IgD-negative memory B cell (primary cell): ENCODE measurements around the gene CCR6. TPM values are rescaled to one million over a fixed set of nuclear protein-coding genes. Genes with fewer than 3 reads are reported as not detected.

Experiments
- H3K27ac Mint-ChIP-seq, 3 donors: one replicate each; pipeline ENCODE4 v1.8.0; 2020 to 2022; ENCODE audit warnings: mild to moderate bottlenecking in 3 of 3, mixed read lengths in 3 of 3, moderate library complexity in 1 of 3
- H3K27me3 Mint-ChIP-seq: one replicate; pipeline ENCODE4 v1.8.0; 2021; ENCODE audit warnings: mixed read lengths
- H3K36me3 Mint-ChIP-seq: one replicate; pipeline ENCODE4 v1.8.0; 2020; ENCODE audit warnings: mild to moderate bottlenecking, mixed read lengths
- H3K4me1 Mint-ChIP-seq, 3 donors: one replicate each; pipeline ENCODE4 v1.8.0; 2020 to 2022; ENCODE audit warnings: mixed read lengths in 3 of 3, mild to moderate bottlenecking in 1 of 3
- H3K4me3 Mint-ChIP-seq, 4 donors: one replicate each; pipeline ENCODE4 v1.8.0; 2020 to 2022; ENCODE audit warnings: mild to moderate bottlenecking in 4 of 4, mixed read lengths in 4 of 4, moderate library complexity in 3 of 4
- H3K9me3 Mint-ChIP-seq, 3 donors: one replicate each; pipeline ENCODE4 v1.8.0; 2020 to 2021; ENCODE audit warnings: mixed read lengths in 3 of 3, mild to moderate bottlenecking in 1 of 3
- polyA plus RNA-seq: library from polyadenylated mRNA; unstranded; fragments of 300-500 nt; fragmentation: Illumina TruSeq; gene quantifications from one replicate; pipeline ENCODE4 v1.2.3, GENCODE V29; 2021

CCR6 gene
- polyA plus RNA-seq, 1 donor from 2014 or later, result 79.3 TPM

DNA sequence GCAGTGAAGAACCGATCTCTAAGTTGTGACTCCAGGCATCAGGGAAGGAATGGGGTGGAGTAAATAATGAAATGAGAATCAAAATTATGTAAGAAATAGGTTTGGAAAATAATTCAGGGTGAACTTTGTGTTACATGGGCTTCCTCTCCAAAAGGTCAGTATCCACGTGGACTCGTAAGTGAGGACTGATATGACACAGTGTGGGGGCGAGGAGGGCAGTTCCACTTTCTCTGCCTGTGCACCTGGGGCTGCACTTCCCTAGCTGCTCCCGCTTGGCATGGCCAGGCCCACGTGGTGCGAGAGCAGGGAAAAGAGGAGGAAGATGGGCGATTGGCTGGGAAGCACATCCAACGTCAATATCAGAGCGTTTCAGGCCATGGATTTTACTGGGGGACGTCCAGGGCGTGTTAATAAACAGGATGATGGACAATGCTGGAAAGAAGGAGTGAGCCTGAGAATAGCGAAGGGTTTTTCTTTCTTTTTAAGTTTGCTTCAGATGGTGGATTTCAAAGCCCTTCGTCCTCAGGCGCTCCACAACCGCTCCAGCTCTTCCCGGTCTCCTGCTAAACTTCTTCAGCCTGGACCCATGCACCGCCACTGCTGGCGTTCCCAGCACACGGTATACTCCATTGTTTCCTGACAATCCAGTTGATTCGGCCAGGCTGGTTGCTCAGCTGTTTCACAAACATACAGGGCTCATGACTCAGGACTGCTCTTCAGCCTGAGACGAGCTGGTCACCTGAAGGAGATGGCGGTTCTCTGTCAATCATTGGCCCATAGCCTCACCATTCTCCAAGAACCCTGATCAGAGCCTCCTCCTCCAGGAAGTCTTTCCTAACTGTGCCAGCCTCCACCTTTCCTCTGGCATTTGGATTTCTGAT is 11.8 kb downstream of the CCR6 start:
- Mint-ChIP-seq H3K27me3 (no peaks in the 10 kb centered on the region), H3K27ac (peak overlapping the region; percentile 54 to 90 (median 59)), H3K9me3 (no peaks in the 10 kb centered on the region), H3K4me3 (peak overlapping the region in 1 of 4 donors; percentile 33), H3K4me1 (peaks cover 32 to 55% (median 45%) of the 10 kb centered on the region in 3 donors), H3K36me3 (peaks cover 8% of the 10 kb centered on the region)

DNA sequence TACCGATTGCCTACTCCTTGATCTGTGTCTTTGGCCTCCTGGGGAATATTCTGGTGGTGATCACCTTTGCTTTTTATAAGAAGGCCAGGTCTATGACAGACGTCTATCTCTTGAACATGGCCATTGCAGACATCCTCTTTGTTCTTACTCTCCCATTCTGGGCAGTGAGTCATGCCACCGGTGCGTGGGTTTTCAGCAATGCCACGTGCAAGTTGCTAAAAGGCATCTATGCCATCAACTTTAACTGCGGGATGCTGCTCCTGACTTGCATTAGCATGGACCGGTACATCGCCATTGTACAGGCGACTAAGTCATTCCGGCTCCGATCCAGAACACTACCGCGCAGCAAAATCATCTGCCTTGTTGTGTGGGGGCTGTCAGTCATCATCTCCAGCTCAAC is 13.5 kb downstream of the CCR6 start:
- peaks cover 4% of the 10 kb centered on the region for H3K36me3 Mint-ChIP-seq
- no peak overlapping the region for H3K4me3 Mint-ChIP-seq
- no peaks in the 10 kb centered on the region for H3K9me3 Mint-ChIP-seq
- no peaks in the 10 kb centered on the region for H3K27me3 Mint-ChIP-seq
- H3K4me1 Mint-ChIP-seq, result peaks cover 36 to 54% (median 37%) of the 10 kb centered on the region in 3 donors
- peak overlapping the region; percentile 62 to 88 (median 82) for H3K27ac Mint-ChIP-seq

DNA sequence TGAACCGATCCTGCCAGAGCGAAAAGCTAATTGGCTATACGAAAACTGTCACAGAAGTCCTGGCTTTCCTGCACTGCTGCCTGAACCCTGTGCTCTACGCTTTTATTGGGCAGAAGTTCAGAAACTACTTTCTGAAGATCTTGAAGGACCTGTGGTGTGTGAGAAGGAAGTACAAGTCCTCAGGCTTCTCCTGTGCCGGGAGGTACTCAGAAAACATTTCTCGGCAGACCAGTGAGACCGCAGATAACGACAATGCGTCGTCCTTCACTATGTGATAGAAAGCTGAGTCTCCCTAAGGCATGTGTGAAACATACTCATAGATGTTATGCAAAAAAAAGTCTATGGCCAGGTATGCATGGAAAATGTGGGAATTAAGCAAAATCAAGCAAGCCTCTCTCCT is 14.2 kb downstream of the CCR6 start:
- Mint-ChIP-seq H3K27ac (peak overlapping the region; percentile 31 to 82 (median 62)), H3K4me3 (no peak overlapping the region)

DNA sequence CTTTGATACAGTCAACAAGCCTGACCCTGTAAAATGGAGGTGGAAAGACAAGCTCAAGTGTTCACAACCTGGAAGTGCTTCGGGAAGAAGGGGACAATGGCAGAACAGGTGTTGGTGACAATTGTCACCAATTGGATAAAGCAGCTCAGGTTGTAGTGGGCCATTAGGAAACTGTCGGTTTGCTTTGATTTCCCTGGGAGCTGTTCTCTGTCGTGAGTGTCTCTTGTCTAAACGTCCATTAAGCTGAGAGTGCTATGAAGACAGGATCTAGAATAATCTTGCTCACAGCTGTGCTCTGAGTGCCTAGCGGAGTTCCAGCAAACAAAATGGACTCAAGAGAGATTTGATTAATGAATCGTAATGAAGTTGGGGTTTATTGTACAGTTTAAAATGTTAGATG is 15.0 kb downstream of the CCR6 start:
- peaks cover 32 to 49% (median 44%) of the 10 kb centered on the region in 3 donors for H3K4me1 Mint-ChIP-seq
- no peaks in the 10 kb centered on the region for H3K9me3 Mint-ChIP-seq
- H3K27me3 Mint-ChIP-seq, result no peaks in the 10 kb centered on the region
- H3K36me3 Mint-ChIP-seq, result peaks cover 4% of the 10 kb centered on the region
- no peak overlapping the region for H3K4me3 Mint-ChIP-seq
- peak overlapping the region in 2 of 3 donors; percentile 40 to 41 for H3K27ac Mint-ChIP-seq

More for the DNA sequence above, 14.2 kb downstream of the CCR6 start:
- no peaks in the 10 kb centered on the region for H3K27me3 Mint-ChIP-seq
- H3K36me3 Mint-ChIP-seq, result peaks cover 4% of the 10 kb centered on the region
- no peaks in the 10 kb centered on the region for H3K9me3 Mint-ChIP-seq
- H3K4me1 Mint-ChIP-seq, result peaks cover 35 to 51% (median 40%) of the 10 kb centered on the region in 3 donors

DNA sequence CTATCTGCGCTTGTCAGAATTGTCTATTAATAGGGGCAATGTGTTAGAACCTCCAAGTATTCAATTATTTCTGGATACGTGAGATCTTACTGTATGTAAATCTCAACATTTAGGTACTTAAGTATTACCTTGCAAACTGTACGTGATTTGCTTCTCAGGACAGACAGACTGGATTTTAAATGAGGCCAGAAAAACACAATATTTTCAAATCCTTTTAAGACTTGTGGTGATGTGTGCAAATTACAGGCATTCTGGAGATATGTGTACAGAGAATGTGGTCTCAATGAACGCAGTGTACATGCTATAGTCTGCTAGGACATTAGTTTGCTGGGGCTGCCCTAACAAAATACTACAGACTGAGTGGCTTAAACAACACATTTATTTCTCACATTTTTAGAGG is 16.9 kb downstream of the CCR6 start:
- H3K4me1 Mint-ChIP-seq, result peaks cover 27 to 38% (median 35%) of the 10 kb centered on the region in 3 donors
- H3K27me3 Mint-ChIP-seq, result no peaks in the 10 kb centered on the region
- no peaks in the 10 kb centered on the region for H3K36me3 Mint-ChIP-seq
- no peaks in the 10 kb centered on the region for H3K9me3 Mint-ChIP-seq
- peak overlapping the region; percentile 46 to 93 (median 89) for H3K27ac Mint-ChIP-seq
- H3K4me3 Mint-ChIP-seq, result peak overlapping the region in 1 of 4 donors; percentile 12

DNA sequence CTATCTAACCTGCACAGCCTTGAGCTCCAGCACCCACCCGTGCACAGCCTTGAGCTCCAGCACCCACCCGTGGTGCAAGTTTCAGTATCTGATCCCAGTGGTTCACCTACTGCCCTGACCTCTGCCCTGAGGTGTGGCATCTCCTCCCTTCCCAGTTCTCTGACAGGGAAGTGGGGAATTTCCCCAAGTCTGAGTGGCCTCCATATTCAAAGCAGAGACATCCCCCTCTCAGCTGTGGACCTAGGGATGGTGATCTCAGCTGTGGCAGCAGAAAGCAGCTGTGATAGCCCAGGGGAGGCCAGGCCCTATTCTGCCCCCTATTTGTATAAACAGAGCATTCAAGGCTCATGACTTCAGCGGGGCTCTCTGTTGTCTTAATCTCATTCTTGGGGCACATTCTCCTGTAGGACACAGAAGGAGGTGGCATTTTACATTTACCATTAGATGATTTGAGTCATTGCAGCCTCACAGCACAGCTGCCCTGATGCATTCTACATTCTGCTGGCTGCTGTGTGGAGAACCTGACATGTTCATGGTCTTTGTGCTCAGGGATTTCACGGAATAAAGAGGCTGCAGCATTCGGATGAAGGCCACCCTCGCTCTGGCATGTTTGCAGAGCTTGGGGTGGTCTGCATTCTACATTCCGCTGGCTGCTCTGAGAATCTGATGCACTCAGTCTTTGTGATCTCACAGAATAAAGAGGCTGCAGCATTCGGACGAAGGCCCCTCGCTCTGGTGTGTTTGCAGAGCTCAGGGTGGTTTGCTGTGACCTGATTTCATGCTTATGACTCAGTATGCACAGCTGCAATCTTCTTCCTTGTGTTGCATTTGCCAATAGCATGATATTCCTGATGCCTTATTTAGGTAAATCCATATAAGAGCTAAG is 17.9 kb downstream of the CCR6 start:
- Mint-ChIP-seq H3K4me3 (peak overlapping the region in 2 of 4 donors; percentile 58 to 69), H3K36me3 (no peaks in the 10 kb centered on the region), H3K9me3 (no peaks in the 10 kb centered on the region), H3K4me1 (peaks cover 25 to 35% (median 32%) of the 10 kb centered on the region in 3 donors), H3K27ac (peak overlapping the region; percentile 46 to 93 (median 89)), H3K27me3 (no peaks in the 10 kb centered on the region)

DNA sequence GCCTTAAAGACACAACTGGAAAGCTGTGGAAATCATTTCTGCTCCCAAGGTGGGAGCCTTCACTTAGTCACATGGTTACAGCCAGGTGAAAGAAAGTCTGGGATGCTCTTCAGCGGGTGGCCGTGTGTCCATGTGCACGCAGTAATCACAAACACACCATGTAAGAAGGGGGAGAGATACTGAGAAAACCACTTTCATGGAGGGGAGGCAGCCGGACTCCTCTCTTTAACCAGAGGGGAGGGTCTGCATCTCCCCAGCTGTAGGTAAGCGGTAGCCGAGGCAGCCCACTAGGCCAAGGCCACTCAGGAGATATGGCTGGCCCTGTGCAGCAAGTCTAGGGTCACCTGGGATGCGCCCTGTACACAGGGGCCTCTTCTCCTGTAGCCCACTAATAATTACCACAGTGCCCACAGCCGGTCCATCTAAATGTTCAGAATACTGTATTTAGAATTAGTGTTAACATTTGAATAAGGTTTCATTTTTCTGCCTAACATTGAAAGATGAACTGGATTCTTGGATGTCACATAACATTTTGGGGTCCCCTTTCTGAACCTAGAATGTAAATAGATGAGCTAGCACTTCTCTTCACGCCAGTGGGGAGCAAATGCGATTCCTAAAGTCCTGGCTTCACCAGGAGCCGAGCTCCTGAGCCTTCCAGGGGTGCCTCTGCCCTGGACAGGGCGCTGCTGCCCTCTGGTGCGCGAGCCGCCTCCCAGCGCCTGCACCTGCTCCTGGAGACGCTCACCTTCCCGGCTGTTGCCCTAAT is 19.0 kb downstream of the CCR6 start:
- Mint-ChIP-seq H3K27ac (peak overlapping the region; percentile 46 to 93 (median 89)), H3K27me3 (no peaks in the 10 kb centered on the region), H3K36me3 (no peaks in the 10 kb centered on the region), H3K4me3 (peak overlapping the region in 2 of 4 donors; percentile 58 to 71), H3K9me3 (no peaks in the 10 kb centered on the region), H3K4me1 (peaks cover 22 to 35% (median 28%) of the 10 kb centered on the region in 3 donors)

DNA sequence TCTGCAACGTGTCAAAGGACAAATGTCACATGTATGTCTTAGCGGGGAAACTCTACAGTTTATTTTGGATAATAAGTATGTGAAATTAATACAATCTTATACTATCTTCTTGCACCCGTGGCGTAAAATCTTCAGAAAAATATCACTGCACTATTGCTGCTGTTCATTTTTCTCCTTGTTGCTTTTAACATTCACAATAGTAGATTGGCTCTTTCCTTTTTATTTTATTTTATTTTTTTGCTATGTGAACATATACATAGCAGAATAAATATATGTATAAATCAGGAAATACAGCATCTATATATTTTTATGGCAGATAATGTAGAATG is 19.5 kb downstream of the CCR6 start:
- Mint-ChIP-seq H3K4me3 (peak overlapping the region in 2 of 4 donors; percentile 58 to 71), H3K4me1 (peaks cover 22 to 29% (median 28%) of the 10 kb centered on the region in 3 donors), H3K27me3 (no peaks in the 10 kb centered on the region), H3K36me3 (no peaks in the 10 kb centered on the region), H3K27ac (peak overlapping the region in 2 of 3 donors; percentile 46 to 91), H3K9me3 (no peaks in the 10 kb centered on the region)

DNA sequence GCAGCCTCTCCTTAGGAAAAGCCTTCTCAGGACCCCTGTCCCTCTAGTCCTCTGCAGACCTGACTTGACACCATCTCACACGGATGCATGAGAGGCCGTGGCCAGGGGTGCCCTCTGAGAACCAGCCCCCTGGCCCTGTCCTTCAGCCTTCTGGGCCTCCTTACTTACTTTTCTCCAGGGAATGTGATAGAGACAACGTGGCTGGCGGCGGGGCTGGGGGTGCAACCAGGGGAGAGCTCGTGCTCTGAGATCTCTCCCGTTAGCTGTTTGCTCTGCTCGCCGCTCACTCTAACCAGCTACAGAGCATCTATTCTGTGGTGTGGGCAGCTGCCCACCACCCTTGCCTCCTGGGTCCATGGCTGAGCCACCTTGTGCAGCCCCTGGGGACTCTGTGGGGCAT is 20.1 kb downstream of the CCR6 start:
- Mint-ChIP-seq H3K4me1 (peaks cover 19 to 29% (median 27%) of the 10 kb centered on the region in 3 donors), H3K9me3 (no peaks in the 10 kb centered on the region), H3K36me3 (no peaks in the 10 kb centered on the region), H3K4me3 (peak overlapping the region in 1 of 4 donors; percentile 79), H3K27me3 (no peaks in the 10 kb centered on the region), H3K27ac (peak overlapping the region in 1 of 3 donors; percentile 31)

DNA sequence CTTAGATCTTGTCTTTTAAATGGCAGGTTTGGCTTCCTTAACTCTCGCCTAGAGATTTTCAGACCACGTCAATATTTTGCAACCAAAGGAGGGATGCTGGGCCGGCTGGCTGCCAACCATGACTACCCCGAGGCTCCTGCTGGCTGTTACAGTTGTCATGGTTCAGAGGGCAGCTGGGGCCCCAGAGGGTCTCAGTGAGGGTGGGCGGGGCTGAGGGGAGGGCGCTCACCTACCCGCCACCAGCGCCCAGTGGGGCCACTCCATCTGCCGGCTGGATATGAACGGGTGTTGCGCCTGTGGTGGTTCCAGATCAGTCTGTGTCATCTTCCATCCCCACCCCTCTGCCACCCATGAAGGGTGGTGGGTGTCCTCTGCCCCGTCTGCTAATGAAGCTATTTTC is 22.6 kb downstream of the CCR6 start:
- H3K36me3 Mint-ChIP-seq, result peaks cover 1% of the 10 kb centered on the region
- H3K4me3 Mint-ChIP-seq, result peak overlapping the region in 2 of 4 donors; percentile 71 to 89
- H3K4me1 Mint-ChIP-seq, result peaks cover 16 to 19% (median 16%) of the 10 kb centered on the region in 3 donors
- no peaks in the 10 kb centered on the region for H3K9me3 Mint-ChIP-seq
- H3K27ac Mint-ChIP-seq, result peak overlapping the region in 2 of 3 donors; percentile 80 to 95
- no peaks in the 10 kb centered on the region for H3K27me3 Mint-ChIP-seq

DNA sequence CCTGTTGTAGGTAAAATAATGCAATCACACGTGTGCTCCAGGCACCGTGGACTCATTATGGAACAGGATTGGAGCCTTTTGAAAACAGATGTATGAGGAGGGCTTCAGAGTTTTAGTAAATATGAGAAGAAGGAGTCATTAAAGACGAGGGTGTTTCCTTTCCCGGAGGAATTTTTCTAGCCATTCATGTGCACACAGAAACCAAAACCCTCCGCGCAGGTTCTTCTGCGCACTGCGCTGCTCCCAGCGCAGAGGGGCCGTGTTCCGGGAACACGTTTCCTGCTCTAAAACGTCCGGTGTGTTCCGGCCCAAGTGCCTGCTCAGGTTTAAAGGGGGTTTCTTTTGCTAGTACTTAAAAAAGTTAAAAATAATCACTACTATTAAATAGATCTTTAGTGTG is 23.2 kb downstream of the CCR6 start:
- H3K36me3 Mint-ChIP-seq, result peaks cover 1% of the 10 kb centered on the region
- H3K27ac Mint-ChIP-seq, result peak overlapping the region in 2 of 3 donors; percentile 4 to 95
- no peaks in the 10 kb centered on the region for H3K27me3 Mint-ChIP-seq
- peak overlapping the region in 3 of 4 donors; percentile 71 to 89 (median 89) for H3K4me3 Mint-ChIP-seq
- peaks cover 15 to 19% (median 17%) of the 10 kb centered on the region in 3 donors for H3K4me1 Mint-ChIP-seq
- no peaks in the 10 kb centered on the region for H3K9me3 Mint-ChIP-seq

DNA sequence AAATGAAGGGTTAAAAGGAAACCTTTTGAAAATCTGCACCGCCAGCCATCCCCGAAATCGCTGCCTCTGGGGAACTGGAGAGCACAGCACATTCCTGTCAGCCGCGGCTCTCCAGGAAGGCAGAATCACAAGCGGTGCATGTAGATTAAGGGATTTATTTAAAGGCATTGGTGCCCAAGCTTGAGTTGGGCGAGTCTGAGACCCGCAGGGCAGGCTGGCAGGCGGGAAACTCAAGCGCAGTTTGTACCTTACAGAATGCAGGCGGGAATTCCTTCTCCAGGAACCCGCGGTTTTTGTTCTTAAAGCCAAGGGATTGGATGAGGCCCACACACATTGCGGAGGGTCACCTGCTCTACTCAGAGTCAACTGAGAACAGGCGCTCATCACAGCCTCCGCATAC is 24.1 kb downstream of the CCR6 start:
- Mint-ChIP-seq H3K27ac (peak overlapping the region in 1 of 3 donors; percentile 95), H3K36me3 (peaks cover 1% of the 10 kb centered on the region), H3K4me3 (peak overlapping the region in 1 of 4 donors; percentile 89), H3K4me1 (peaks cover 14 to 22% (median 21%) of the 10 kb centered on the region in 3 donors), H3K9me3 (no peaks in the 10 kb centered on the region), H3K27me3 (no peaks in the 10 kb centered on the region)

DNA sequence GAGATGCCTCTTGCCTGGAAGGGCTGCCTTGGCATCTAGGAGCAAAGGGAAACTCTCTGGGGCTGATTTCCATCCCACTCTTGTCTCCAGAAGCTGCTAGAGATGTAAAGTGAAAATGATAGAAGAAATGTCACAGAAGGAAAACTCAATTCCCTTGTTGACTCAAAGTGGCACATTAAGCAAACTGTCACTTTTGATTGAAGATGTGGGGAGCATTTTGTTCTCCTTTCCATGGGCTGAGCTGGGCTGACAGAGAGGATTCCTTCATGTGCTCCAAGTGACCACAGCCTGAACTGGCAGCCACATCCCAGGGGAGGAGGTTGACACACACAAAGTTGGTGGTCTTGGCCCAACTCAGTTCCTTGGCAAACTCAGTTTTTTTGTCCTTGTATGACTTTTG is 25.1 kb downstream of the CCR6 start:
- Mint-ChIP-seq H3K36me3 (peaks cover 1% of the 10 kb centered on the region), H3K4me1 (peaks cover 15 to 29% (median 28%) of the 10 kb centered on the region in 3 donors), H3K27ac (no peak overlapping the region), H3K9me3 (no peaks in the 10 kb centered on the region), H3K4me3 (peak overlapping the region in 1 of 4 donors; percentile 71), H3K27me3 (no peaks in the 10 kb centered on the region)

DNA sequence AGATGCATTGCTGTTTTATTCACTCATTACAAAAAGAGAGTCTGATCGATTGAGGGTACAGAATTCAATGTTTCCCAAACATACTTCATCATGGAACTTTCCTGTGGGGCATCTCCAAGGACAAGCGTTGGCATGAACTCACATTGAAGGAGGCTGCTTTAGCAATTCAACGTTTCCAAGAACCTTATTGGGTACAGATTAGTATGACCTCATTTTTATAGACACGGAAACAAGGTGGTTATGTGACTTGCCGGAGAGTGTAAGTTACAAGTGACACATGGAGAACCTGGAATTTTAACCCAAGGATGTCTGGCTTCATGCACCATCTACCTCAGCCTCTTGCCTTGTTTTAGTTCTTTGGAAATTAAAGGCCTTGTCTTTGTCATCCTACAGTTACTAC is 26.1 kb downstream of the CCR6 start:
- H3K27ac Mint-ChIP-seq, result no peak overlapping the region
- H3K27me3 Mint-ChIP-seq, result no peaks in the 10 kb centered on the region
- H3K36me3 Mint-ChIP-seq, result peaks cover 1% of the 10 kb centered on the region
- H3K9me3 Mint-ChIP-seq, result no peaks in the 10 kb centered on the region
- peaks cover 24 to 38% (median 32%) of the 10 kb centered on the region in 3 donors for H3K4me1 Mint-ChIP-seq
- no peak overlapping the region for H3K4me3 Mint-ChIP-seq
